ENCODE results near the gene FADD.
"Not testable (repeated sequence)": the region's sequence is repeated elsewhere in the genome, so short reads cannot be mapped to it uniquely, and the experiment has no call there.

GRCh38 chr11:70218076-70218475 is 15.0 kb downstream of the FADD start:
- not testable (repeated sequence) for TF ChIP-seq CTCF (IDR thresholded peaks at IDR 0.05; ENCODE audit: insufficient read depth, low read length, poor library complexity, severe bottlenecking); EZH2phosphoT487 (conservative IDR thresholded peaks at IDR 0.05; ENCODE audit: low read length)
